ENCODE results near the gene PKMYT1. TPM values are rescaled to one million over a fixed set of nuclear protein-coding genes. Genes with fewer than 3 reads are reported as not detected.

The PKMYT1 gene
- polyA plus RNA-seq, 1 donor (not counting 4 experiments of a cell fraction or from before 2014, with no cell fraction given), result 6.9 TPM

GRCh38 chr16:2923481-2923880 lies 56.8 kb downstream of the PKMYT1 start:
- H3K9me3 ChIP-seq (ENCODE audit: control insufficient read depth, low read depth, low read length), result no peaks in the 10 kb centered on the region
- H3K79me2 ChIP-seq (ENCODE audit: control insufficient read depth, insufficient read depth, low read length), result peaks cover 17% of the 10 kb centered on the region
- H2AFZ ChIP-seq (ENCODE audit: control insufficient read depth, low read length), result no peak overlapping the region
- dilution Hi-C loops (cut with MboI; ENCODE audit: extremely low pct_ligation_motif_present, low sequenced_read_pairs), result no loop called here
- H3K9me1 ChIP-seq (ENCODE audit: control insufficient read depth, extremely low read depth, insufficient read depth, low read length), result no peaks in the 10 kb centered on the region
- no peak for FAIRE-seq
- DNase-seq (ENCODE audit: low read depth, low spot score), result no peak
- no peaks in the 10 kb centered on the region for H4K20me1 ChIP-seq (ENCODE audit: control insufficient read depth, extremely low read depth, insufficient read depth, low read length)
- H3K9ac ChIP-seq (ENCODE audit: control insufficient read depth, extremely low read depth, insufficient read depth, low read length), result no peak overlapping the region
- TF ChIP-seq CTCF (optimal IDR thresholded peaks at IDR 0.05 in 1 of 3, IDR thresholded peaks at IDR 0.05 in 1 of 3, conservative IDR thresholded peaks at IDR 0.05 in 1 of 3; ENCODE audit: extremely low read depth in 1 of 3, insufficient read depth in 2 of 3, low read length in 3 of 3), result no peak
- TF ChIP-seq EZH2 (IDR thresholded peaks at IDR 0.05; ENCODE audit: low read length), result no peak
- H3K4me3 ChIP-seq (ENCODE audit: control insufficient read depth in 2 of 3, extremely low read depth in 1 of 3, insufficient read depth in 2 of 3, low read depth in 1 of 3, low read length in 3 of 3), result no peak overlapping the region
- H3K36me3 ChIP-seq (ENCODE audit: control insufficient read depth in 2 of 2, extremely low read depth in 1 of 2, insufficient read depth in 2 of 2, low read length in 2 of 2), result peaks cover 0 to 11% of the 10 kb centered on the region in 2 experiments
- H3K4me2 ChIP-seq (ENCODE audit: control insufficient read depth, extremely low read depth, insufficient read depth, low read depth, low read length), result no peak overlapping the region
- H3K4me1 ChIP-seq (ENCODE audit: control insufficient read depth, extremely low read depth, insufficient read depth, low read length), result peaks cover 20% of the 10 kb centered on the region
- H3K27ac ChIP-seq (ENCODE audit: control insufficient read depth, insufficient read depth, low read length), result no peak overlapping the region
- no peaks in the 10 kb centered on the region for H3K27me3 ChIP-seq (ENCODE audit: control insufficient read depth, extremely low read depth, insufficient read depth, low read length)

Small RNA genes lying within 50 kb of the gene (small RNA-seq; reads per million reads assigned to genes)
- 0 to 0.25 (median 0) reads per million in 3 experiments for gene LINC00514 (ENCODE audit: insufficient read length in 3 of 3, low read depth in 3 of 3, low replicate concordance in 1 of 3)

Other genes starting within 250 kb of the PKMYT1 start
- gene SRRM2, start 227.8 kb downstream of the PKMYT1 start, polyA plus RNA-seq, result 74.1 to 120 TPM (median 101 TPM) in 3 replicates
- 150 to 593 TPM (median 235 TPM) in 3 replicates for gene ELOB, start 203.2 kb downstream of the PKMYT1 start, polyA plus RNA-seq
- not detected in 3 replicates for gene PRSS33, start 192.9 kb downstream of the PKMYT1 start, polyA plus RNA-seq
- gene PRSS41, start 182.0 kb downstream of the PKMYT1 start, polyA plus RNA-seq, result not detected in 3 replicates
- 0.52 to 1.0 TPM (median 0.99 TPM) in 3 replicates for gene PRSS21, start 163.2 kb downstream of the PKMYT1 start, polyA plus RNA-seq
- gene ZG16B, start 150.1 kb downstream of the PKMYT1 start, polyA plus RNA-seq, result 1.7 to 2.6 TPM (median 2.1 TPM) in 3 replicates
- gene PRSS22, start 122.3 kb downstream of the PKMYT1 start, polyA plus RNA-seq, result 2.2 to 3.7 TPM (median 3.5 TPM) in 3 replicates
- gene FLYWCH2, start 97.2 kb downstream of the PKMYT1 start, polyA plus RNA-seq, result 10.1 to 20.7 TPM (median 13.6 TPM) in 3 replicates
- 16.2 to 21.7 TPM (median 20.2 TPM) in 3 replicates for gene FLYWCH1, start 68.5 kb downstream of the PKMYT1 start, polyA plus RNA-seq
- 3.3 to 7.4 TPM (median 3.8 TPM) in 3 replicates for gene KREMEN2, start 16.2 kb downstream of the PKMYT1 start, polyA plus RNA-seq
- gene PAQR4, start 11.1 kb downstream of the PKMYT1 start, polyA plus RNA-seq, result 16.8 to 26.6 TPM (median 18.4 TPM) in 3 replicates
- 0.02 TPM in 1 of 3 replicates, not detected in the others for gene CLDN9, start 32.5 kb upstream of the PKMYT1 start, polyA plus RNA-seq
- gene CLDN6, start 37.7 kb upstream of the PKMYT1 start, polyA plus RNA-seq, result 0.12 TPM in 1 of 3 replicates, not detected in the others
- gene TNFRSF12A, start 39.9 kb upstream of the PKMYT1 start, polyA plus RNA-seq, result 147 to 250 TPM (median 188 TPM) in 3 replicates
- 12.8 to 19.2 TPM (median 13.0 TPM) in 3 replicates for gene HCFC1R1, start 43.5 kb upstream of the PKMYT1 start, polyA plus RNA-seq
- gene THOC6, start 43.6 kb upstream of the PKMYT1 start, polyA plus RNA-seq, result 10.2 to 15.5 TPM (median 10.3 TPM) in 3 replicates
- gene BICDL2, start 56.5 kb upstream of the PKMYT1 start, polyA plus RNA-seq, result 0.91 to 2.8 TPM (median 1.3 TPM) in 3 replicates
- 0.09 to 0.17 TPM (median 0.17 TPM) in 3 replicates for gene MMP25, start 66.1 kb upstream of the PKMYT1 start, polyA plus RNA-seq
- 0.28 to 0.67 TPM (median 0.31 TPM) in 3 replicates for gene IL32, start 85.2 kb upstream of the PKMYT1 start, polyA plus RNA-seq
- gene ZSCAN10, start 118.8 kb upstream of the PKMYT1 start, polyA plus RNA-seq, result not detected in 3 replicates
- 6.0 to 8.7 TPM (median 8.1 TPM) in 3 replicates for gene ZNF205, start 132.1 kb upstream of the PKMYT1 start, polyA plus RNA-seq
- 0.51 to 1.1 TPM (median 0.62 TPM) in 3 replicates for gene ZNF213, start 154.6 kb upstream of the PKMYT1 start, polyA plus RNA-seq
- gene OR1F1, start 207.8 kb upstream of the PKMYT1 start, polyA plus RNA-seq, result 0.51 to 0.89 TPM (median 0.58 TPM) in 3 replicates